Immature natural killer cell (primary cell): Measurements from ENCODE around the gene SIK2. TPM values are rescaled to one million over a fixed set of nuclear protein-coding genes. Genes with fewer than 3 reads are reported as not detected.
A peak's percentile ranks its signal among the peaks of the same experiment; 100 is the strongest.
"Not testable (repeated sequence)": the region's sequence is repeated elsewhere in the genome, so short reads cannot be mapped to it uniquely, and the experiment has no call there.

Experiments
- DNase-seq, 3 donors: peaks; one replicate each; pipeline ENCODE4 v3.0.0; 2022; ENCODE audit warnings: mixed read lengths in 1 of 3
- H3K27ac Mint-ChIP-seq, 6 donors: one replicate each; pipeline ENCODE4 v1.8.0; 2020; ENCODE audit warnings: mixed read lengths in 6 of 6, mild to moderate bottlenecking in 5 of 6, inconsistent platforms in 4 of 6, moderate library complexity in 3 of 6
- H3K27me3 Mint-ChIP-seq, 3 donors: one replicate each; pipeline ENCODE4 v1.8.0; 2020 to 2021; ENCODE audit warnings: low read depth in 3 of 3, mild to moderate bottlenecking in 3 of 3, mixed read lengths in 3 of 3, moderate library complexity in 3 of 3, inconsistent platforms in 1 of 3
- H3K36me3 Mint-ChIP-seq, 3 donors: one replicate each; pipeline ENCODE4 v1.8.0; 2020; ENCODE audit warnings: mixed read lengths in 3 of 3, inconsistent platforms in 2 of 3, mild to moderate bottlenecking in 2 of 3
- H3K4me1 Mint-ChIP-seq, 2 donors: one replicate each; pipeline ENCODE4 v1.8.0; 2020; ENCODE audit warnings: inconsistent platforms in 2 of 2, mild to moderate bottlenecking in 2 of 2, mixed read lengths in 2 of 2, moderate library complexity in 1 of 2
- H3K4me3 Mint-ChIP-seq, 5 donors: one replicate each; pipeline ENCODE4 v1.8.0; 2020; ENCODE audit warnings: mild to moderate bottlenecking in 5 of 5, mixed read lengths in 5 of 5, inconsistent platforms in 3 of 5, moderate library complexity in 3 of 5
- H3K9me3 Mint-ChIP-seq, 6 donors: one replicate each; pipeline ENCODE4 v1.8.0; 2020; ENCODE audit warnings: mild to moderate bottlenecking in 6 of 6, mixed read lengths in 6 of 6, inconsistent platforms in 4 of 6, moderate library complexity in 3 of 6
- polyA plus RNA-seq, 3 donors: library from polyadenylated mRNA; unstranded; fragments of 300-500 nt; fragmentation: Illumina TruSeq; gene quantifications; one replicate each; pipeline ENCODE4 v1.2.3, GENCODE V29; 2021

SIK2 gene
- polyA plus RNA-seq, 3 donors from 2014 or later: 0.04 to 0.38 (median 0.13) TPM

DNA sequence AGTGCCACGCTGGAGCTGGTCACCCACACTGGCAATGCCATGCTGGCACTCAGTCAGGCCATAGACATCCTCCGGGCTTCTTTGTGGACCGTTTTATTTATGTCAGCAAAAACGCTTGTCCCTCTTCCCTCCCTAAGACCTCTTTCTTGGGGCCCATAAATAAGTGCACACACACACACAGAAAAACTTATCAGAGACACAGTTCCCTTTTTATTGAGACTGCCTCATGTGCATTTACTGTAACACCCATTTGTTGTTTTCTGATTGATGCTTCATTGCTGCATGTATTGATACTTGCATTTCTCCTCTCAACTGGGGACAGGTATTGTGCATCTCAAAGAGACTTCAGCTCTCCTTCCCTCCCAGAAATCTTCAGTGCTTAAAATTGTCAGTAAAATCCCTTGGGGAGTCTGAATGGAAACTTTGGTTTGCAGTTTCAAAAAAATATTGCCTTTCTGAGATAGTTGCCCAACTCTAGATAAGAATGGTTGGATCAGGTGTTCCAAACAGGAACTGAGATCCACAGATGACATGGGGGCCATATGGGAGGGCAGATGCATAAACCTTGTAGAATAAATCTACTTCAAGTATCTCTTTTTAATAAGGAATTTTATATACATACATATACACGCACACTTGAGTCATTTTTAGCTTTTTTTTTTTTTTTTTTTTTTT is 113.0 kb downstream of the SIK2 start:
- H3K27me3 Mint-ChIP-seq: no peaks in the 10 kb centered on the region

DNA sequence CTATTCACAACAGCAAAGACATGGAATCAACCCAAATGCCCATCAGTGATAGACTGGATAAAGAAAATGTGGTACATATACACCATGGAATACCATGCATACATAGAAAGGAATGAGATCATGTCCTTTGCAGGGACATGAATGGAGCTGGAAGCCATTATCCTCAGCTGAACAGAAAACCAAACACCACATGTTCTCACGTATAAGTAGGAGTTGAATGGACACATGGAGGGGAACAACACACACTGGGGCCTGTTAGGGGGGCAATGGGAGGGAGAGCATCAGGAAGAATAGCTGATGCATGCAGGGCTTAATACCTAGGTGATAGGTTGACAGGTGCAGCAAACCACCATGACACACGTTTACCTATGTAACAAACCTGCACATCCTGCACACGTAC is 115.4 kb downstream of the SIK2 start:
- H3K36me3 Mint-ChIP-seq: peaks cover 8 to 38% (median 21%) of the 10 kb centered on the region in 3 donors
- not testable (repeated sequence) for H3K9me3 Mint-ChIP-seq, H3K4me1 Mint-ChIP-seq, H3K4me3 Mint-ChIP-seq, H3K27ac Mint-ChIP-seq, DNase-seq, H3K27me3 Mint-ChIP-seq

More for the DNA sequence above, 113.0 kb downstream of the SIK2 start:
- no peaks in the 10 kb centered on the region for H3K9me3 Mint-ChIP-seq
- no peak overlapping the region for H3K4me3 Mint-ChIP-seq
- no peak for DNase-seq
- H3K27ac Mint-ChIP-seq: peak overlapping the region in 1 of 6 donors; percentile 10
- peaks cover 1 to 39% (median 11%) of the 10 kb centered on the region in 3 donors for H3K36me3 Mint-ChIP-seq
- peaks cover 0 to 6% of the 10 kb centered on the region in 2 donors for H3K4me1 Mint-ChIP-seq

DNA sequence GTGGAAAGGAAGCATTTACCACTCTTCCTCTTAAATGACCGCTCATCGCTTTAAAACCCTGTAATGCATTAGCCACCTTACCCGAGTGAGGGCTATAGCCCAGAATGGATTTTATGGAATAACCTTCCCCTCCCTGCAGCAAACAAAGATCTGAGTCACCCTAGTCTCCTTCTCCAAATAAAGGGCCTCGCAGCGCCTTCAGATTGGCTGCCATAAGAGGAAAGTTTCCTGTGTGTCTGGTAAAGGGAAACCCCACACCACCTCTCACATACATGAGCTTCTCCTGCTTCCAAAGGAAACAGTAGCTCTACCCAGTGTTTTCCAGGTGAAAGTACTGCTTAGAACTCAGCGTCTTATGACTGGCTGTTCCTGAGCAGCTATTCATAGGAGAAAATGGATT is 116.2 kb downstream of the SIK2 start:
- no peak for DNase-seq
- peaks cover 0 to 6% of the 10 kb centered on the region in 2 donors for H3K4me1 Mint-ChIP-seq
- H3K27ac Mint-ChIP-seq: no peak overlapping the region
- H3K27me3 Mint-ChIP-seq: peaks cover 0 to 2% (median 0%) of the 10 kb centered on the region in 3 donors
- no peaks in the 10 kb centered on the region for H3K9me3 Mint-ChIP-seq
- H3K4me3 Mint-ChIP-seq: no peak overlapping the region
- peaks cover 16 to 41% (median 22%) of the 10 kb centered on the region in 3 donors for H3K36me3 Mint-ChIP-seq

DNA sequence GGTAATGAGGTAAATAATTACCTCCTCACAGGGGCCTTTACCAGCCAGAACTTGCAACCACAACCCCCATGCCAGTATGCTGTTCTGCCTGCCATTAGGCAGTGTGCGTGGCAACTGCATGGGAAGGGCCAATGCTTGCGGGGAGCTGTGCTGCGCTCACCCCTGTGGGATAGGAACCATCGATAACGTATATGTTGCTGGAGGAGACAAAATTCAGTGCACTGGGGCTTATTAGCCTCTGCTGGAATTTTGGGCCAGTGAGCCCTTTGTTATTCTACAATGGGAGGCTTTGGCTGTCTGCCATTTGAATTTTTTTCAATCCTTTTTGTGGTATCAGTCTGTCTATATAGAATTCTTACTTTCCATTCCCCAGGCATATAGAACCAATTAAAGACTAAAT is 116.6 kb downstream of the SIK2 start:
- DNase-seq: no peak
- Mint-ChIP-seq H3K9me3 (no peaks in the 10 kb centered on the region), H3K36me3 (peaks cover 16 to 42% (median 22%) of the 10 kb centered on the region in 3 donors), H3K27ac (no peak overlapping the region), H3K4me1 (peaks cover 0 to 6% of the 10 kb centered on the region in 2 donors), H3K27me3 (peaks cover 0 to 2% (median 0%) of the 10 kb centered on the region in 3 donors), H3K4me3 (no peak overlapping the region)

DNA sequence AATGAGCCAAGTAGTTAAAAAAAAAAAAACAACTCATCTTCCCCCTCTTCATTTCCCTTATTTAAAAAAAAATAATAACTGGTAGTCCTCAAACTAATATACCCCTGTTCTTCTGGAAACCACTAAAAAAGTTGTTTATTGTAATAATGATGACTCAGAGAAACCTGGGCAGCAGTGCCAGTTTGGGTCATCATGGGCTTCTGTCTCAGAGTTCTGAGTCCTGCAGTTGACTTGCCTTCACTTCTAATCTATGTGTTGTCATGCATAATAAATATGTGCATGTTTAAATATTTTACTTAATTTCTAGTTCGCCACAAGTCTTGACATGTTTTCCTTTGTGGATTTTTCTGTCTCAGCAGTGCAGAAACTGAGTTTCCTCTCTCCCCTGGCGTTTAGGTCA is 117.1 kb downstream of the SIK2 start:
- Mint-ChIP-seq H3K36me3 (peaks cover 16 to 45% (median 22%) of the 10 kb centered on the region in 3 donors), H3K4me1 (peaks cover 0 to 6% of the 10 kb centered on the region in 2 donors), H3K9me3 (no peaks in the 10 kb centered on the region), H3K4me3 (no peak overlapping the region), H3K27ac (no peak overlapping the region), H3K27me3 (peaks cover 0 to 2% (median 0%) of the 10 kb centered on the region in 3 donors)
- no peak for DNase-seq

- Mint-ChIP-seq H3K27ac (no peak overlapping the region), H3K36me3 (peaks cover 16 to 50% (median 26%) of the 10 kb centered on the region in 3 donors)
Observed at GRCh38 chr11:111720801-111721494, 118.7 kb downstream of the SIK2 start.

DNA sequence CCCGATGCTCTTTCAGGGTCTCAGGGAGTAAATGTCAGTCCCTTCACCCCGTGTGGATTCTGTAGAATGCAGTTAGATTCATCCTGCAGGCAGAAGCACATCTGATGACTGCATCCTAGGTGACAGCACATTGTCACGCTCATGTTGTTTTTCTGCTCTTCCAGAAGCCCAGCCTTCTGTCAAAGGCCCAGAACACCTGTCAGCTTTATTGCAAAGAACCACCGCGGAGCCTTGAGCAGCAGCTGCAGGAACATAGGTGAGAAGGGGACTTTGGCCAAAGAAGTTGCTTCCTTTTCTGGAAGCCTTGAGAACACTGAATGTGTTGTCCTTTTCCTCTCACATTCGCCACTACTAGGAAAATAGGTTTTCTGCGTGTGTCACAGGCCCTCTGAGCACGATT is 120.3 kb downstream of the SIK2 start:
- no peak overlapping the region for H3K27ac Mint-ChIP-seq
- H3K4me3 Mint-ChIP-seq: no peak overlapping the region
- no peaks in the 10 kb centered on the region for H3K4me1 Mint-ChIP-seq
- no peak for DNase-seq
- peaks cover 0 to 4% (median 1%) of the 10 kb centered on the region in 3 donors for H3K27me3 Mint-ChIP-seq
- H3K36me3 Mint-ChIP-seq: peaks cover 16 to 54% (median 26%) of the 10 kb centered on the region in 3 donors
- H3K9me3 Mint-ChIP-seq: no peaks in the 10 kb centered on the region

More at GRCh38 chr11:111720801-111721494, 118.7 kb downstream of the SIK2 start:
- no peaks in the 10 kb centered on the region for H3K9me3 Mint-ChIP-seq
- H3K4me1 Mint-ChIP-seq: no peaks in the 10 kb centered on the region
- no peak overlapping the region for H3K4me3 Mint-ChIP-seq
- no peak for DNase-seq
- peaks cover 0 to 2% (median 0%) of the 10 kb centered on the region in 3 donors for H3K27me3 Mint-ChIP-seq

DNA sequence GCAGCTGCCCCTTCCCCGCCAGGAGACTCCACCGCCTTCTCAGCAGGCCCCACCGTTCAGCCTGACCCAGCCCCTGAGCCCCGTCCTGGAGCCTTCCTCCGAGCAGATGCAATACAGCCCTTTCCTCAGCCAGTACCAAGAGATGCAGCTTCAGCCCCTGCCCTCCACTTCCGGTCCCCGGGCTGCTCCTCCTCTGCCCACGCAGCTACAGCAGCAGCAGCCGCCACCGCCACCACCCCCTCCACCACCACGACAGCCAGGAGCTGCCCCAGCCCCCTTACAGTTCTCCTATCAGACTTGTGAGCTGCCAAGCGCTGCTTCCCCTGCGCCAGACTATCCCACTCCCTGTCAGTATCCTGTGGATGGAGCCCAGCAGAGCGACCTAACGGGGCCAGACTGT is 121.3 kb downstream of the SIK2 start:
- H3K4me1 Mint-ChIP-seq: no peaks in the 10 kb centered on the region
- H3K27me3 Mint-ChIP-seq: peaks cover 0 to 4% (median 1%) of the 10 kb centered on the region in 3 donors
- H3K4me3 Mint-ChIP-seq: no peak overlapping the region
- peaks cover 16 to 54% (median 22%) of the 10 kb centered on the region in 3 donors for H3K36me3 Mint-ChIP-seq
- H3K27ac Mint-ChIP-seq: no peak overlapping the region
- DNase-seq: no peak
- H3K9me3 Mint-ChIP-seq: no peaks in the 10 kb centered on the region

- Mint-ChIP-seq H3K4me1 (no peaks in the 10 kb centered on the region), H3K27me3 (peaks cover 0 to 6% (median 3%) of the 10 kb centered on the region in 3 donors), H3K4me3 (no peak overlapping the region), H3K36me3 (peaks cover 16 to 43% (median 21%) of the 10 kb centered on the region in 3 donors), H3K9me3 (no peaks in the 10 kb centered on the region), H3K27ac (no peak overlapping the region)
- DNase-seq: no peak
Observed at GRCh38 chr11:111724615-111725129, 122.4 kb downstream of the SIK2 start.

DNA sequence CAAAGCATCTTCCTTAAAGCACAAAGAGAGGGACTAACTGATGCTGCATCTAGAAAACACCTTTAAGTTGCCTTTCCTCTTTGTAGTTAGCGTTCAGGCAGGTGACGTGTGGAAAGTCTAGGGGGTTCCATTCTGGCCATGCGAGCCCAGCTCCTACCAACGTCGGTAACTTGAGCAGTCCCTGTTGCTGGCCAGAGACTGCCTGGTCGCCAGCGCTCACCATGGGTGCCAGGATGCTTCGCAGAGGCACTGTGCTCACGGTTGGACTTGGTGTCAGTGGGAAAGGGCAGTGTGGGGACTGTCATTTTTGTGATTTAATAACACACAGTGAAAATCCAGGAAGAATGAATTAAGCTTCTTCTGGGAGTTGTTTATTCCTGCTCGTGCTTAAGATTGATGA is 123.4 kb downstream of the SIK2 start:
- no peak for DNase-seq
- no peak overlapping the region for H3K4me3 Mint-ChIP-seq
- peaks cover 12 to 34% (median 12%) of the 10 kb centered on the region in 3 donors for H3K36me3 Mint-ChIP-seq
- H3K4me1 Mint-ChIP-seq: no peaks in the 10 kb centered on the region
- H3K27ac Mint-ChIP-seq: no peak overlapping the region
- H3K9me3 Mint-ChIP-seq: no peaks in the 10 kb centered on the region
- peaks cover 0 to 6% (median 3%) of the 10 kb centered on the region in 3 donors for H3K27me3 Mint-ChIP-seq

- Mint-ChIP-seq H3K4me3 (no peak overlapping the region), H3K27me3 (peaks cover 0 to 6% (median 3%) of the 10 kb centered on the region in 3 donors), H3K4me1 (no peaks in the 10 kb centered on the region), H3K27ac (no peak overlapping the region), H3K9me3 (no peaks in the 10 kb centered on the region), H3K36me3 (peaks cover 10 to 28% (median 12%) of the 10 kb centered on the region in 3 donors)
- DNase-seq: no peak
Observed at GRCh38 chr11:111726301-111726713, 124.1 kb downstream of the SIK2 start.

DNA sequence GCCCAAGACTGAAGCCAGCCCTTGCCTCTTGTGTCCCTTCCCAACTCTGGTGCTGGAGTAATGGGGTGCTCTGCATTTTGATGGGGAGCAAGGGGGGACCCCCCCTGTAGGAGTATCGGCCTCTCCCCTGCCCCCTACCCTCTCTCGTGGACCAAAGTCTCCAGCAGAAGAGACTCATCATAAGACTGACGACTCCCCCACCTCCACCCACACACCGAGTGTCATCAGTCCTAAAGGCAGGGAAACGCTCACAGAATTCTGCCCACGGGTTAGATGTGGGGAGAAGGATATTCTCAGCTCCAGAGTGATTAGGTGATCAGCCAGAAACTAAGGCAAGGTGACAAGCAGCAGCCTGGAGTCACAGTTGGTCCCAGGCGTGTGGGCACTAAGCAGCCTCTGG is 125.2 kb downstream of the SIK2 start:
- peaks cover 7 to 26% (median 10%) of the 10 kb centered on the region in 3 donors for H3K36me3 Mint-ChIP-seq
- H3K4me1 Mint-ChIP-seq: no peaks in the 10 kb centered on the region
- H3K9me3 Mint-ChIP-seq: no peaks in the 10 kb centered on the region
- H3K27ac Mint-ChIP-seq: no peak overlapping the region
- DNase-seq: no peak
- peaks cover 0 to 4% (median 3%) of the 10 kb centered on the region in 3 donors for H3K27me3 Mint-ChIP-seq
- no peak overlapping the region for H3K4me3 Mint-ChIP-seq

- H3K4me3 Mint-ChIP-seq: no peak overlapping the region
- no peak for DNase-seq
- no peaks in the 10 kb centered on the region for H3K9me3 Mint-ChIP-seq
- H3K4me1 Mint-ChIP-seq: no peaks in the 10 kb centered on the region
- peaks cover 0 to 13% (median 4%) of the 10 kb centered on the region in 3 donors for H3K36me3 Mint-ChIP-seq
- peak overlapping the region in 1 of 6 donors; percentile 35 for H3K27ac Mint-ChIP-seq
- H3K27me3 Mint-ChIP-seq: peaks cover 0 to 4% (median 3%) of the 10 kb centered on the region in 3 donors
Observed at GRCh38 chr11:111729071-111729830, 127.0 kb downstream of the SIK2 start.
